ENCODE data around the gene EIF5B. TPM values are rescaled to one million over a fixed set of nuclear protein-coding genes. Genes with fewer than 3 reads are reported as not detected.

The EIF5B gene
- total RNA-seq, 2 experiments from 2014 or later = 71.6 to 75.3 TPM

GRCh38 chr2:99325384-99325783 lies 11.8 kb upstream of the EIF5B start:
- intact Hi-C loops (cut with micrococcal nuclease) = no loop called here
- no peaks in the 10 kb centered on the region for H3K4me1 Mint-ChIP-seq (ENCODE audit: low read depth)
- H3K27me3 Mint-ChIP-seq = no peaks in the 10 kb centered on the region
- H3K27ac Mint-ChIP-seq = no peak overlapping the region
- CTCF ChIA-PET = no interaction called here
- no peak for TF ChIP-seq CTCF (IDR thresholded peaks at IDR 0.05)
- ATAC-seq (no peak), DNase-seq (no peak)
- H3K4me3 Mint-ChIP-seq = no peak overlapping the region
- H3K9me3 Mint-ChIP-seq = no peaks in the 10 kb centered on the region
- peaks cover 28% of the 10 kb centered on the region for H3K36me3 Mint-ChIP-seq (ENCODE audit: low read depth)
- POLR2A ChIA-PET = no interaction called here

GRCh38 chr2:99335911-99336803 lies 1.0 kb upstream of the EIF5B start, which contains the start of gene TXNDC9:
Gene TXNDC9 (minus strand): TSS chr2:99336333. CDS start chr2:99333210, 3,123 bp downstream.
- intact Hi-C loops (cut with micrococcal nuclease) = loop anchor here (2.0 to 10.0 kb wide), 2 partner anchors 155 to 181 kb away; partner anchors contain the start of genes LIPT1, REV1 and TSGA10
- Mint-ChIP-seq H3K27me3 (no peaks in the 10 kb centered on the region), H3K27ac (no peak within 1 kb of the TSS), H3K4me3 (no peak within 1 kb of the TSS), H3K36me3 (ENCODE audit: low read depth) (peaks cover 14% of the 10 kb centered on the region), H3K9me3 (no peaks in the 10 kb centered on the region), H3K4me1 (ENCODE audit: low read depth) (peaks cover 33% of the 10 kb centered on the region)
- ATAC-seq (peak; percentile 85), DNase-seq (peak; percentile 99)
- ChIA-PET POLR2A (interaction anchor here (0.7 to 2.6 kb wide), 16 partner anchors 10 to 606 kb away, joined by 3 to 14 read pairs (median 4); partner anchors contain the start of genes C2orf15 and MITD1), CTCF (interaction anchor here (0.7 to 1.9 kb wide), 4 partner anchors 13 to 181 kb away, joined by 4 to 7 read pairs (median 6); partner anchors contain the start of genes LIPT1, REV1 and TSGA10)
- TF ChIP-seq CTCF (IDR thresholded peaks at IDR 0.05) = no peak

- TF ChIP-seq CTCF (IDR thresholded peaks at IDR 0.05) = no peak
- peak; percentile 12 for ATAC-seq
- POLR2A ChIA-PET = interaction anchor here (0.6 to 2.6 kb wide), 16 partner anchors 9 to 680 kb away, joined by 3 to 14 read pairs (median 4); partner anchors contain the start of genes C2orf15 and MITD1
- H3K4me3 Mint-ChIP-seq = no peak overlapping the region
- no peak for DNase-seq
- H3K36me3 Mint-ChIP-seq (ENCODE audit: low read depth) = peaks cover 12% of the 10 kb centered on the region
- intact Hi-C loops (cut with micrococcal nuclease) = loop anchor here (2.0 to 10.0 kb wide), 2 partner anchors 154 to 182 kb away; partner anchors contain the start of genes LIPT1, REV1 and TSGA10
- H3K9me3 Mint-ChIP-seq = no peaks in the 10 kb centered on the region
- H3K27ac Mint-ChIP-seq = no peak overlapping the region
- no peaks in the 10 kb centered on the region for H3K27me3 Mint-ChIP-seq
- H3K4me1 Mint-ChIP-seq (ENCODE audit: low read depth) = peaks cover 37% of the 10 kb centered on the region
- CTCF ChIA-PET = interaction anchor here (0.7 to 1.9 kb wide), 3 partner anchors 12 to 182 kb away, joined by 4 to 7 read pairs (median 7); partner anchors contain the start of genes LIPT1, REV1 and TSGA10
Measured at GRCh38 chr2:99336804-99337112, 431 bp upstream of the EIF5B start.

- POLR2A ChIA-PET = interaction anchor here (0.7 to 2.6 kb wide), 10 partner anchors 8 to 197 kb away, joined by 3 to 14 read pairs (median 3); partner anchors contain the start of gene C2orf15
- no peak overlapping the region for H3K4me3 Mint-ChIP-seq
- CTCF ChIA-PET = interaction anchor here (1.3 to 1.9 kb wide), 3 partner anchors 12 to 183 kb away, joined by 3 to 7 read pairs (median 5); partner anchors contain the start of genes LIPT1 and TSGA10
- no peaks in the 10 kb centered on the region for H3K9me3 Mint-ChIP-seq
- no peak overlapping the region for H3K27ac Mint-ChIP-seq
- peaks cover 43% of the 10 kb centered on the region for H3K4me1 Mint-ChIP-seq (ENCODE audit: low read depth)
- intact Hi-C loops (cut with micrococcal nuclease) = loop anchor here (10.0 kb wide), 1 partner anchor 183 kb away; the partner anchor contains the start of genes LIPT1 and TSGA10
- peaks cover 6% of the 10 kb centered on the region for H3K36me3 Mint-ChIP-seq (ENCODE audit: low read depth)
- no peaks in the 10 kb centered on the region for H3K27me3 Mint-ChIP-seq
- DNase-seq = no peak
- TF ChIP-seq CTCF (IDR thresholded peaks at IDR 0.05) = no peak
- ATAC-seq = no peak
Measured at GRCh38 chr2:99338029-99338585, 918 bp downstream of the EIF5B start.

All from activated CD8-positive, alpha-beta T cell treated with anti-CD3 and anti-CD28 coated beads for 36 hours (primary cell).